Stomach (tissue), 9 donors: ENCODE data around the gene ECM2. TPM values are rescaled to one million over a fixed set of nuclear protein-coding genes. Genes with fewer than 3 reads are reported as not detected.

Experiments used
- DNase-seq, 2 donors: peaks; one replicate each; pipeline versions ENCODE4 v3.0.0 to v3.0.0-alpha.2; 2013 to 2019
- H3K27ac ChIP-seq, 5 donors: fragments of 200-600 bp in 4 of 5; sonication (generic) in 4 of 5; one replicate each; pipeline ENCODE4 v1.5.1; 2013 to 2019; ENCODE audit warnings: mild to moderate bottlenecking in 1 of 5, moderate library complexity in 1 of 5
- H3K27me3 ChIP-seq, 3 donors: fragments of 200-600 bp; sonication (generic); one replicate each; pipeline ENCODE4 v1.5.1; 2017 to 2019; ENCODE audit warnings: mixed run types in 1 of 3
- H3K36me3 ChIP-seq, 4 donors: fragments of 200-600 bp; sonication (generic); 1 replicate in 3 of 4; 2 replicates in 1 of 4; pipeline ENCODE4 v1.5.1; 2016 to 2019
- H3K4me1 ChIP-seq, 4 donors: fragments of 200-600 bp; sonication (generic); one replicate each; pipeline ENCODE4 v1.5.1; 2016 to 2019
- H3K4me3 ChIP-seq, 4 donors: fragments of 200-600 bp; sonication (generic) in 3 of 4; one replicate each; pipeline ENCODE4 v1.5.1; 2016 to 2019; ENCODE audit warnings: mild to moderate bottlenecking in 1 of 4
- H3K9me3 ChIP-seq, 4 donors: fragments of 200-600 bp; sonication (generic); one replicate each; pipeline ENCODE4 v1.5.1; 2016 to 2019
- CTCF ChIP-seq, 7 experiments: fragments of 450-650 bp in 4 of 7; fragments of 200-600 bp in 3 of 7; sonication (generic) in 3 of 7; IDR thresholded peaks; one replicate each; pipeline ENCODE4 v1.5.1; 2016 to 2019; ENCODE audit warnings: antibody characterized with exemption in 7 of 7, control low read depth in 2 of 7, mild to moderate bottlenecking in 1 of 7
- EP300 ChIP-seq: sonication (generic); formaldehyde crosslinking; IDR thresholded peaks from one replicate; pipeline ENCODE4 v1.6.1; 2017; ENCODE audit warnings: antibody characterized with exemption
- POLR2A ChIP-seq, 4 donors: fragments of 450-650 bp; IDR thresholded peaks; one replicate each; pipeline ENCODE4 v1.6.1; 2016; ENCODE audit warnings: antibody characterized with exemption in 4 of 4, control low read depth in 2 of 4, mild to moderate bottlenecking in 1 of 4, moderate library complexity in 1 of 4
- POLR2AphosphoS5 ChIP-seq, 3 donors: sonication (generic); formaldehyde crosslinking; IDR thresholded peaks; one replicate each; pipeline ENCODE4 v1.6.1; 2016; ENCODE audit warnings: antibody characterized with exemption in 3 of 3
- WGBS, 5 donors: extraction: QIAGEN DNeasy Blood & Tissue Kit in 3 of 5; methylation state at CpG; one replicate each; pipeline versions ENCODE4 v1.1.5 to v1.1.7; 2013 to 2018; 5-methylcytosine and 5-hydroxymethylcytosine counted together
- intact Hi-C: fragments of 100-400 bp; cut with DNase I; formaldehyde crosslinking; loops from one replicate; pipeline ENCODE4 v1.15.1; 2023; ENCODE audit warnings: low total_unique reads
- polyA plus RNA-seq, 3 donors: library from polyadenylated mRNA; stranded (reverse); fragments of 200-250 nt; gene quantifications; one replicate each; pipeline ENCODE4 v1.2.3, GENCODE V29; 2013
- total RNA-seq, 5 donors: library from RNA; depleted of rRNA; stranded (reverse); fragments of >200 nt; gene quantifications; one replicate each; pipeline versions ENCODE4 v1.1.0 to v1.2.3, GENCODE V29; 2014 to 2016
- donor health status: healthy with polysubstance abuse.
- donor health status: Bipolar disorder and iron deficiency.
- donor health status: healthy.

The ECM2 gene
- total and polyA plus RNA-seq, 8 donors = 0.14 to 22.6 (median 1.0) TPM; not detected in 2

- H3K27me3 ChIP-seq = no peaks in the 10 kb centered on the region
- no peak overlapping the region for H3K27ac ChIP-seq
Measured at GRCh38 chr9:92564504-92564903, 28.7 kb upstream of the ECM2 start.

GRCh38 chr9:92563116-92564100 lies 27.6 kb upstream of the ECM2 start:
- peaks cover 0 to 6% (median 0%) of the 10 kb centered on the region in 4 donors for H3K9me3 ChIP-seq
- no peak overlapping the region for H3K27ac ChIP-seq
- DNase-seq = peak in 1 of 2 donors; percentile 43
- no peaks in the 10 kb centered on the region for H3K36me3 ChIP-seq
- H3K4me3 ChIP-seq = no peak overlapping the region
- peaks cover 0 to 18% (median 0%) of the 10 kb centered on the region in 4 donors for H3K4me1 ChIP-seq
- intact Hi-C loops = no loop called here
- H3K27me3 ChIP-seq = no peaks in the 10 kb centered on the region
- WGBS, 5 donors = 73 to 77% (median 74%) methylated on average over 3 of the region's 3 CpGs
- no peak for TF ChIP-seq POLR2AphosphoS5 (IDR thresholded peaks at IDR 0.05)
- TF ChIP-seq EP300 = no peak
- TF ChIP-seq CTCF (IDR thresholded peaks at IDR 0.05) = no peak
- TF ChIP-seq POLR2A (IDR thresholded peaks at IDR 0.05) = no peak

More at GRCh38 chr9:92564504-92564903, 28.7 kb upstream of the ECM2 start:
- intact Hi-C loops = no loop called here
- no peak for TF ChIP-seq CTCF (IDR thresholded peaks at IDR 0.05)
- no peak for TF ChIP-seq POLR2AphosphoS5 (IDR thresholded peaks at IDR 0.05)
- no peak for TF ChIP-seq POLR2A (IDR thresholded peaks at IDR 0.05)
- no peak for TF ChIP-seq EP300
- no peak overlapping the region for H3K4me3 ChIP-seq
- H3K36me3 ChIP-seq = no peaks in the 10 kb centered on the region
- H3K9me3 ChIP-seq = peaks cover 0 to 6% (median 0%) of the 10 kb centered on the region in 4 donors
- peaks cover 0 to 18% (median 0%) of the 10 kb centered on the region in 4 donors for H3K4me1 ChIP-seq
- peak in 1 of 2 donors; percentile 40 for DNase-seq

- peaks cover 0 to 6% (median 0%) of the 10 kb centered on the region in 4 donors for H3K9me3 ChIP-seq
- H3K27me3 ChIP-seq = no peaks in the 10 kb centered on the region
- peak in 1 of 2 donors; percentile 71 for DNase-seq
- H3K4me1 ChIP-seq = peaks cover 0 to 18% (median 0%) of the 10 kb centered on the region in 4 donors
- H3K27ac ChIP-seq = peak overlapping the region in 3 of 5 donors; percentile 16 to 48 (median 46)
- intact Hi-C loops = no loop called here
- 68 to 77% (median 70%) methylated on average over 5 of the region's 5 CpGs for WGBS, 5 donors
- no peaks in the 10 kb centered on the region for H3K36me3 ChIP-seq
- TF ChIP-seq EP300 (no peak), CTCF (IDR thresholded peaks at IDR 0.05) (no peak), POLR2A (IDR thresholded peaks at IDR 0.05) (no peak), POLR2AphosphoS5 (IDR thresholded peaks at IDR 0.05) (no peak)
- no peak overlapping the region for H3K4me3 ChIP-seq
Measured at GRCh38 chr9:92562461-92562967, 26.7 kb upstream of the ECM2 start.
